OCI-LY1 (cell line): Measurements from ENCODE around the gene IL1R2.

Experiments
- CTCF ChIP-seq: fragments of 200-600 bp; sonication (generic), shearing (Covaris generic); IDR thresholded peaks from 2 replicates; pipeline ENCODE4 v1.5.1; 2017; ENCODE audit warnings: mild to moderate bottlenecking, antibody characterized with exemption, low read length, moderate library complexity, mixed read lengths
- EZH2 ChIP-seq: fragments of 200-600 bp; sonication (generic), shearing (Covaris generic); IDR thresholded peaks from 2 replicates; pipeline ENCODE4 v1.8.0; 2017; ENCODE audit warnings: borderline replicate concordance, mixed run types, mild to moderate bottlenecking, antibody characterized with exemption, low read length, moderate library complexity, mixed read lengths

DNA sequence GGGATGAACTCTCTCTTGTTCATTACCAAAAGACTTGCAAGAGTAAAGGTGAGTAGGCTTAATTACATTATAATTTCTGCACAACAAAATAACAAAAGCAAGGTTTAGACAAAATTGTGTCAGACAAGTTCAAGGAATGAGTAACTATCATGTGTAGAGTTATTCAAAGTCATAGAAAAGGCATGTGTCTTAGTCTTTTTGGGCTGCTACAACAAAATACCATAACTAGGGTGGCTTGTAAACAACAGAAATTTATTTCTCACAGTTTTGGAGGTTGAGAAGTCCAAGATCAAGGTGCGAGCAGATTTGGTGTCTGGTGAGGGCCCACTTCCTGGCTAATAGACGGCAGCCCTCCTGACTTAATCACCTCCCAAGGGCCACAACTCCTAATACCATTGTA is 37.6 kb downstream of the IL1R2 start:
- TF ChIP-seq EZH2: no peak
- no peak for TF ChIP-seq CTCF
